Body of pancreas (tissue), 4 donors: ENCODE results near the gene BMP3.

Experiments
- CTCF ChIP-seq, 7 experiments: fragments of 450-650 bp in 4 of 7; fragments of 200-600 bp in 3 of 7; sonication (generic) in 3 of 7; IDR thresholded peaks; one replicate each; pipeline ENCODE4 v1.5.1; 2016 to 2019; ENCODE audit warnings: antibody characterized with exemption in 7 of 7
- POLR2A ChIP-seq, 3 donors: fragments of 450-650 bp; IDR thresholded peaks; one replicate each; pipeline ENCODE4 v1.6.1; 2016; ENCODE audit warnings: antibody characterized with exemption in 3 of 3, mild to moderate bottlenecking in 2 of 3

GRCh38 chr4:81032771-81033684 is 2.5 kb downstream of the BMP3 start:
- TF ChIP-seq CTCF (IDR thresholded peaks at IDR 0.05) (no peak), POLR2A (IDR thresholded peaks at IDR 0.05) (no peak)
